ENCODE results near the gene PAQR8. TPM values are rescaled to one million over a fixed set of nuclear protein-coding genes. Genes with fewer than 3 reads are reported as not detected.

The PAQR8 gene
- total and polyA plus RNA-seq, 2 of the 4 experiments (the other 2 are of a cell fraction) = 1.4 to 1.6 TPM

DNA sequence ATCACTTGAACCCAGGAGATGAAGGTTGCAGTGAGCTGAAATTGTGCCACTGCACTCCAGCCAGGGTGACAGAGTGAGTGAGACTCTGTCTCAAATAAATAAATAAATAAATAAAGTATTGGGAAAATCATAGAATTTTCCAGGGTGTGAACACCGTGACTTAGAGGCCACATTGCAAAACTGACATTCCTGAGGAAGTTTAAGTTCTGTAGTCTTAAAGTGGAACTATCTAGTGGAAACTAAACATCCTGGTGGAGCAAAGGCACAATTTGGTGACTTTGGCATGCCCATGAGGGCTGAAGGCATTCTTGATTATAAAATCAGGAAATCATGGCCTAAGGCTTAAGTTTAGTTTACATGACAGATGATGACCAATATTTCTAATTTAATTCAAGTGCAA lies 44.7 kb upstream of the PAQR8 start:
- no peak overlapping the region for H3K14ac ChIP-seq (replicated peaks; ENCODE audit: low read depth, low read length)
- POLR2A ChIA-PET (ENCODE audit: unreplicated experiment) = no interaction called here
- H4K8ac ChIP-seq (ENCODE audit: low read depth in 2 of 2, low read length in 2 of 2) = no peak overlapping the region
- no peak overlapping the region for H3K4ac ChIP-seq (ENCODE audit: low read depth, low read length)
- no peak overlapping the region for H2BK5ac ChIP-seq (ENCODE audit: low read depth, low read length, poor library complexity, severe bottlenecking)
- in situ Hi-C loops (cut with MboI; ENCODE audit: low sequenced_read_pairs) (no loop called here), intact Hi-C loops (cut with micrococcal nuclease) (no loop called here), dilution Hi-C loops (cut with HindIII; ENCODE audit: low sequenced_read_pairs, unreplicated experiment) (no loop called here)
- H3K27me3 ChIP-seq (ENCODE audit: control insufficient read depth, insufficient read depth, low read length) = peaks cover 7% of the 10 kb centered on the region; the same call in 1 of the 2 replicates
- no peak overlapping the region for H4K91ac ChIP-seq (ENCODE audit: insufficient read depth, low read depth, low read length)
- no peak overlapping the region for H3K23ac ChIP-seq (ENCODE audit: low read depth, low read length)
- peaks cover 2% of the 10 kb centered on the region for H3K4me1 ChIP-seq (ENCODE audit: control insufficient read depth, insufficient read depth, low read length)
- H3K9ac ChIP-seq (ENCODE audit: low read depth, low read length) = no peak overlapping the region
- ATAC-seq (ENCODE audit: low read depth) (no peak), DNase-seq (no peak)
- no peak overlapping the region for H3K56ac ChIP-seq (ENCODE audit: extremely low read depth, insufficient read depth, low read length)
- H3K79me1 ChIP-seq (ENCODE audit: low read depth in 1 of 2, low read length in 2 of 2) = no peaks in the 10 kb centered on the region
- no peak overlapping the region for H2BK120ac ChIP-seq (ENCODE audit: low read depth, low read length)
- H2BK20ac ChIP-seq (ENCODE audit: low read depth, low read length) = no peak overlapping the region
- WGBS, 2 experiments (ENCODE audit: extremely low coverage in 2 of 2, insufficient read length in 1 of 2) = no CpG with 5 or more reads among the region's 1 CpG
- BruUV-seq (replicated peaks) = no TSS peak
- H3K4me3 ChIP-seq (ENCODE audit: insufficient read depth, low read depth, low read length) = no peak overlapping the region
- H3K27ac ChIP-seq (ENCODE audit: insufficient read depth, low read length) = no peak overlapping the region
- no peak overlapping the region for H4K5ac ChIP-seq (ENCODE audit: low read depth, low read length)
- H3K36me3 ChIP-seq (ENCODE audit: control insufficient read depth, insufficient read depth, low read length) = no peaks in the 10 kb centered on the region
- no peak overlapping the region for H3K4me2 ChIP-seq (ENCODE audit: low read depth, low read length)
- H2AK9ac ChIP-seq (replicated peaks; ENCODE audit: low read depth, low read length, poor library complexity) = no peak overlapping the region
- no peak overlapping the region for H3K18ac ChIP-seq (ENCODE audit: low read depth, low read length)
- no peak overlapping the region for H2BK15ac ChIP-seq (ENCODE audit: low read depth, low read length)
- H3K9me3 ChIP-seq (ENCODE audit: control insufficient read depth, insufficient read depth, low read length) = no peaks in the 10 kb centered on the region
- TF ChIP-seq FOS (IDR thresholded peaks at IDR 0.05; ENCODE audit: low read depth, low read length) = no peak
- H2AFZ ChIP-seq (replicated peaks; ENCODE audit: low read length, poor library complexity) = no peak overlapping the region
- H3K9me1 ChIP-seq (ENCODE audit: insufficient read depth, low read length) = no peaks in the 10 kb centered on the region
- no peaks in the 10 kb centered on the region for H4K20me1 ChIP-seq (ENCODE audit: insufficient read depth, low read length)
- H2AK5ac ChIP-seq (ENCODE audit: low read depth, low read length) = no peak overlapping the region
- CTCF ChIA-PET = interaction anchor here (0.6 kb wide), 1 partner anchor 134 kb away, joined by 3 read pairs; no protein-coding TSS in a partner anchor
